ENCODE results near the gene LIN28B.
A peak's percentile ranks its signal among the peaks of the same experiment; 100 is the strongest.
"Not testable (repeated sequence)": the region's sequence is repeated elsewhere in the genome, so short reads cannot be mapped to it uniquely, and the experiment has no call there.

LIN28B gene

GRCh38 chr6:105066836-105067235 is 109.9 kb downstream of the LIN28B start:
- no peak for DNase-seq

DNA sequence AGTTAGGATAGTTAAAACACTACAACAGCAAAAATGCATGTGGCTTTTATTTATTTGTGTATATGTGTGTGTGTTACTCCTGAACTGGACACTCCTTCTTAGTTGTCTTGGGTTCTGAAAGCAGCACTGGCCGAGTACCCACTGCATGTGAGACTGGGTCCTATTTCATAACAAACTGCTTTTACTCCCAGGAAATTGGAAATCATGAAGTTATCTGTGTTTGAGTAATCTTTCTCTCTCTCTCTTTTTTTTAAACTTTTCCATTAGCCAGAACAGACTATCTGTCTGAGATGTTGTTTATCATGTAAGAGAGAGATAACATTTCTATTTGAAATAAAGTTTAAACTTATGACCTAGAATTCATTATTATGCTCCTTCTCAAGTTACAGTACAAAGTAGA is 110.4 kb downstream of the LIN28B start:
- DNase-seq, result no peak

DNA sequence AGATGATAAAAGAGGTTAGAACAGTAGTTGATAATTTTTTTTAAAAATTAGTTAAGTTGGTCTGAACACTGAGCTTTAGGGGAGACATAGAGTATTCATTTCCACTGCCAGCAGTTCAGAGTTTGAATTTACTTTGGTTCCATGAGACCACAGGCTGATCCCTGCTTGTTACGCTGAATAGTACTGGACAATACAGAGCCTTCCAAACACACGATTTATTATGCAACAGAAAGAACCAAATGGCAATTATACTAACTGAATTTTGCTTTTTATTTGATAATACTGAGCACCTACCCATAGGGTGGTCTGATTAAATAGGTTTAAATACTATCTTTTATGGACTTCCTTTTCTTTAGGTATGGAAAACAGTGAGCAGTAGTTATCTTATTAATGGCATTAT is 111.5 kb downstream of the LIN28B start:
- DNase-seq, result no peak

DNA sequence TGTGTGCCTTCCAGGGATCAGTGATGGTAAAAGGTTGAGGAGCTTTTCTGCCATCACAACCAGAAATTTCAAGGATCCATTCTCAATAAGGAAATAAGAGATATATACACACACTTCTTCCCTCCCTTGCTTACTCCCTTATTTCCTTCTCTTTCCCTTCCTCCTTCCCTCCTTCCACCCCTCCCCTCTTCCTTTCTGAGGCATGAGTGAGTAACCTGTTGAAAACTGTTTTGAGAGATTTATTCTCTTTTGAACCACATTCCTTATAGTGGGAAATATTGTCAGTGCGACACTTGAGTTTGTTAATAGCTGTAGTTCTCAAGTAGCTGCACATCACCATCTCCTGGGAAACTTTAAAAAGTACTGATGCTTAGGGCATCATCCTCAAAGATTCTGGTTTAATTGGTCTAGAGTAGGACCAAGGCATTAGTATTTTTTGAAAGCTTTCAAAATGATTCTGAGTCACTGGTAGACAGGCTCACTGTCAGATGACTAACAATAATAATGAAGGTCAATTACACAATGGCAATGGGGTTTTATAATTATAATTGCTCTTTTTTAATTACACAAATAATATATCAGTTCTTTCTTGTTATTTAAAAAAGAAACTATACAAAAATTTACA is 113.0 kb downstream of the LIN28B start:
- no peak for DNase-seq

GRCh38 chr6:105072798-105073199 is 115.9 kb downstream of the LIN28B start:
- no peak for DNase-seq

DNA sequence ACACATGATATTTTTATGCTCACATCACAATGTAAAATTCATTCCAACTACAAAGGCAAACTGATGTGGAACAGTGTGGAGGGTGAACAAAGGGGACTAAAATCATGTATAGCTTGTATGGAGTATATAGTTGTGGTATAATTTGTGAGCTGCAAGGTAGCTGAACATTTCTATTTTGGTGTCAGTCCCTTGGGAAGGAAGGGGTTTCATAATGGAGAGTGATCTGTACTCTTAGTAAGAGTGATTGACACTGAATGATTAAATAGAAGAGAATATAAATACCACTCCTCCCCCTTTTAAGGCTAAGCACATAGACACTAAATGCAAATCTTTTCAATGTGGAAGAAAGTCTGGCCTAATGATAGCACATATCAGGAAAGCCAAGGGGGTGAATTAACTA is 118.3 kb downstream of the LIN28B start:
- no peak for DNase-seq

DNA sequence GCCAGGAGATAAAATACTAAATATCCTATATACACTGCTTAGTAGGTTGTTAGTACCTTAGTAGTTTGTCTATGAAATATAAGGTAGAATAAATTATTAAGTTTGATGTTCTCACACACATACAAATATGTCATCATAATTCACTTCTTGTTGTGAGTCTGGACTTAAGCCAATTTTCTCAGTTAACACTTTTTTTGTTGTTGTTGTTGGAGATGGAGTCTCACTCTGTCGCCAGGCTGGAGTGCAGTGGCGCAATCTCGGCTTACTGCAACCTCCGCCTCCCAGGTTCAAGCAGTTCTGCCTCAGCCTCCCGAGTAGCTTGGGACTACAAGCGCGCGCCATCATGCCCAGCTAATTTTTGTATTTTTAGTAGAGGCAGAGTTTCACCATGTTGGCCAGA is 119.5 kb downstream of the LIN28B start:
- DNase-seq, result not testable (repeated sequence)

- peak in 2 of 51 donors; percentile 11 to 44 for DNase-seq
Observed at GRCh38 chr6:105077596-105078385, 120.9 kb downstream of the LIN28B start.

GRCh38 chr6:105078386-105078708 is 121.4 kb downstream of the LIN28B start:
- DNase-seq, result no peak

DNA sequence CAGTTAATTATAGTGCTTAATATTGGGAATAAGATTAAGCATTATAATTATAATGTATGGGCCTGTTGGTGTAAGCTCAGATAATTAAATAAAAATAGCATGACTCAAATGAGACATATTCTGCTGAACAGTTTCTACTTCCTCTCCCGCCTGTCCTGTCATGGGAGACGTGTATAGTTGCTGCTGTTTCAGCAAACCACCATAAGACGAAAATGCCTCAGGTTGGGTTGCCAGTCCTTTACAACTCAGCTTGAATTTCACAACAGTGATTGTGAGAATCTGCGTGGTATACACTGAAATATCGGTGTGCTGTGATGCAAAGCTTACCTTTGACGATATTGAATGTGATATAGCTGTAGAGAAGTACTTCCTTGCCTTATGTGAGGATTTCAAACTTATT is 123.4 kb downstream of the LIN28B start:
- no peak for DNase-seq

DNA sequence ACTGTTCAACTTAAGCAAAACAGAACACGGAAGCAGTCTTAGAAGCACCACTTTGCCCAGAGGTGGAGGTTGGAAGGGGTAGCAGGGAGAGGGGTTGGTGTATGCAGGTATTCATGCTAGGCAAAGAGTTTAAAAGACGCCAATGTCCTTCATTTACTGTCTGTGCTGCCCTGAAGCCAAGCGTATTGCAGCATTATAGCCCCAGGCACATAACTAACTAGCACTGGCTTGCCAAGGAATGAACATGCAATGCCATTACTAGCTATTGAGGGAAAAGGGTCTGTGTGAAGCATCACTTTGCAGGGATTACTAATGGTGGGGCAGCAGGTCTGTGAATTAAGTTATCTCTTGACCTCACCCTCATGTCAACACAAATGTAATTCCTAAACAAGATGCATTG is 124.8 kb downstream of the LIN28B start:
- not testable (repeated sequence) for DNase-seq

DNA sequence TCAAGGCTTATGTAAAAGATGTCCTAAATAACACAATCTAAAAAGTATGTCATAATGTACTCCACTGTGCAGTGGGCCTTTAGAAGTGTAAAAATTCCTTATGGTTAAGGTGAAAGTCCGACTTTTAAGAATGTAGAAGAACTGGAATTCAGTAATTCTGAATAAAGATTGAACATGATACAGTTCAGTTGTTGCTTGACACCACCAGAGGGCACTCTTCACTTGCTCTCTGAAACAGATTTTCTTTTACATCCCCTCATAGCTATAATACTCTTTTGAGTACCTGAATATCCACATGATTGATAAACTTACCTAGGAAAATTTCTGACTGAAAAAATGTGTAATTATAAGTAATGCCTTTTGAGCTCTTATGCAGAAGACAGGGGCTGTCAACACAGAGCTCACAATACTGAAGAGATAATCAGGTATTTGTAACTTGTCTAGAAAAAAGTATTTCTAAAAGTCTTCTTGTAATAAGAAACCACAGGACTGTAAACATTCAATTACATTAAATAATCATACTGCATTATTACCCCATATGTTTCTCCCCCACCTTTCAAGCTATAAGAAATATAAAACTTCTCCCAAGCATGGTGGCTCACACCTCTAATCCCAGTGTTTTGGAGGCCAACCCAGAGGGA is 130.8 kb downstream of the LIN28B start:
- DNase-seq, result peak in 14 of 51 donors; percentile 1 to 53 (median 16)

DNA sequence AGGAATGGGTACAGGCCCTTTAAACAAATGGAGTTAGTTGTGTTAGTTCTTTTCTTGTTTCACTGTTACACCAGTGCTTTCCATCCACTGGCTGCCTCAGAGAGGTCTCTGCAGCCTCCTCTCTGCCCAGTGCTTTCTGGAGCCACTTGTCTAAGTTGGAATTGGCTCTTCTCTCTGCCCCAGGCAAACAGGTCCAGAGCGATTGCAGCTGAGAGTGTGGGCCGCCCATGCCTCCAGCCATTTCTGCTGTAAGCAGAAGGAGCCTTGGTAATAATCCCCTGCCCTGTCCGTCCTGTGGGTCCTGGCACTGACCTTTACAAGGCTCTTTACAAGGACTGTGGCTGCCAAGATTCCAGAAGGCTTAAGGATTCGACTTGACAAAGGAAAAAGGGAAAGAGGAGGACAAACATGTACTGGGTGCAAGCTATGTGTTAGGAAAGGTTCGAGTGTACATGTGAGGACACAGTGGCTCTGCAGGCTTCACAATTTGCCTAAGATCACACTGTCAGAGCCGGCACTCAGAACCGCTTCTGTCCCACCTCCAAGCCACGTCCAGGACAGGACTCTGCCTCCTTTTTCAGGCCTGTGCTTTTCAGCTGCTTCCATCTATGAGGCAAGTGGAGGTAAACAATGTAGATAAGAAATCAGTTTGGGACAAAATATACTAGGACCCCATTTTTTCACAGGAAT is 134.4 kb downstream of the LIN28B start:
- no peak for DNase-seq

- no peak for DNase-seq
Observed at GRCh38 chr6:105094133-105094640, 137.3 kb downstream of the LIN28B start.

DNA sequence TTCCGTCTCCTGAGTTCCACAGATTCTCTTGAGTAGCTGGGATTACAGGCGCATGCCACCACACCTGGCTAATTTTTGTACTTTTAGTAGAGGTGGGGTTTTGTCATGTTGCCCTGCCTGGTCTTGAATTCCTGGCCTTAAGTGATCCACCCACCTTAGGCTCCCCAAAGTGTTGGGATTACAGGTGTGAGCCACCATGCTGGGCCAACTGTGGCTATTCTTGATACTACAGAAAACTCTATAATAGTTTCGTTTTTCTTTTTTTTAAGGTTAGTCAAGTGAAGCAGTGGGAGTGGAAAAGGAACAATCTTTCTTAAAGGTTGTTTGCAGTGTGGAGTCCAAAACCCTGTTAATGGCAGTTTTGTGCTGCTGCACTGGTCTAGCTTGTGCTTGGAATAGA is 138.2 kb downstream of the LIN28B start:
- DNase-seq, result no peak

DNA sequence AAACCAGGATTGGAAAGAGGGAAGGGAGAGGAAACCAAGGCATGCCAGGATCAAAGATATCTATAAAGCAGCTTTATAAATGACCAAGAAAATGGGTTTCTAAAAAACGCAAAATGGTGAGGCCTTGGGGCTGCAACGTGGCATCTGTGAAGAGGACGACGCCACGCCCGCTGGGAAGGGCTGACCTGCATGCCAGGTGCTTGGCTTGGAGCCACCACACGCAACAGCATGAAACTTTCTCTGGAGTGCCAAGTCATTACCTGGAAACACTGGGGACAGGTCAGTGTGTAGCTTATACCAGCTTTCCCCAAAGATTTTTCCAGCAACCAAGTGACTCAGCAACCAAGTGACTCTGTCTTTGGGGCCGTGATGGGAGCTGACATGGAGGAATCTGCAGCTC is 140.4 kb downstream of the LIN28B start:
- no peak for DNase-seq

- peak in 42 of 51 donors; percentile 3 to 82 (median 49) for DNase-seq
Observed at GRCh38 chr6:105099371-105099770, 142.5 kb downstream of the LIN28B start.

- no peak for DNase-seq
Observed at GRCh38 chr6:105102186-105102585, 145.3 kb downstream of the LIN28B start.

- DNase-seq, result no peak
Observed at GRCh38 chr6:105105094-105105493, 148.2 kb downstream of the LIN28B start.

DNA sequence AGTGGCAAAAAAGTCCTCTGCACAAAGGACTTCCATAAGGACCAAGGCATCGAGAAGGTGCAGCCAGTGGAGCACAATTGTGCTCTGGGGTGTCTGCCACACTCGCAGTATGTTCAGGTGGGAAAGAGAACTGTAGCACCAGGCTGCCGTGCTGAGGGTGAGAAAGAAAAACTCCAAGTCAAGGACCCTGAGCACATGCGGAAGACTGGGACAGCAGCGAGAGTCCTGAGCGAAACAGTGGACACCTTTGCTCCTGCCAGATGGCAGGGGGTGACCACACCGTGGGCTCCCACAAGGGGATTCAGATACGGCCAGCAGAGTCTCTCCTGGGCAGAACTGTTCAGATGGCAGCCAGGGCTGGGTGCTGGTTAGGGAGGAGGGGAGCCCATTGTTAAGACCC is 149.4 kb downstream of the LIN28B start:
- DNase-seq, result no peak

DNA sequence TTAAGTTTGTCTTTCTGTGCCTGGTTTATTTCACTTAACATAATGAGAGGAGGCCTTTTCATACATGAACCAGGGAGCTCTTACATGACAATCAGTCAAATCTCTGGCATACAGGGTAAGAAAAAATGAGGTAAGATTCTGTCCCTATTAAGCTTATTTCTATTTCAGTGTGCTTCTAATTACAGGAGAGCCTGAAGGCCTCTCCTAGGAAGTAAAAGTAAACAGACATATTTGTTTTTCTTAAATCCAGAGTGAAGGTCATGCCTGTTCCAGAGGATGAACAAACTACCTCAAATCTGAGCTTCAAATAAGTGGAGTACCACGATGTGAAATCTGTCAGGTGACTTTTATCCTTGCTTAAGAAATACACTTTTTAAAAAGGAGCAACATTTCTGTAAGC is 150.3 kb downstream of the LIN28B start:
- DNase-seq, result no peak

DNA sequence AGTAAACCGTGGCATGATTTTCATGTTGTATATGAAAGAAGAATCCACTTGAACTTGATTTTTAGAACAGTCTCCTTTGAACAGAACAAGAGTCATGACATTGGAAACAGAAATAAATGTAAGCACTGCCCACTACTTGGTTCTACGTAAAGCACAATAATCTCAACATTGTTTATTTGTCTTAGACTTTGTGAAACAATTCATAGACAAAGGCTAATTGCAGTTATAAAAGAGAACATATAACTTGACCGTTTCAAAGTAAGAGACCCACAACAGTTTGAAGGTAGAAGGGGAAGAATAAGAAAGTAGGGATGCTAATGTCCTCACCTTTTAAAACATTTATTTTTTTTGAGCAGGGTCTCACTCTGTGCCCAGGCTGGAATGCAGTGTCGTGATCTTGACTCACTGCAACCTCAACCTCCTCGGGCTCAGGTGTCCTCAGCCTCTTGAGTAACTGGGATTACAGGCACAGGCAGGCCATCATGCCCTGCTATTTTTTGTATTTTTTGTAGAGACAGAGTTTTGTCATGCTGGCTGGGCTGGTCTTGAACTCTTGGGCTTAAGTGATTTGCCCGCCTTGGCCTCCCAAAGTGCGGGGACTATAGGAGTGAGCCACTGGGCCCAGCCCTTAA is 151.8 kb downstream of the LIN28B start:
- DNase-seq, result no peak
